Measurements from ENCODE around the gene DCDC2B. TPM values are rescaled to one million over a fixed set of nuclear protein-coding genes. Genes with fewer than 3 reads are reported as not detected.

The DCDC2B gene
- total RNA-seq, 5 donors from 2014 or later (not counting 1 experiment from before 2014, with no cell fraction given): 0.18 TPM; not detected in 4

DNA sequence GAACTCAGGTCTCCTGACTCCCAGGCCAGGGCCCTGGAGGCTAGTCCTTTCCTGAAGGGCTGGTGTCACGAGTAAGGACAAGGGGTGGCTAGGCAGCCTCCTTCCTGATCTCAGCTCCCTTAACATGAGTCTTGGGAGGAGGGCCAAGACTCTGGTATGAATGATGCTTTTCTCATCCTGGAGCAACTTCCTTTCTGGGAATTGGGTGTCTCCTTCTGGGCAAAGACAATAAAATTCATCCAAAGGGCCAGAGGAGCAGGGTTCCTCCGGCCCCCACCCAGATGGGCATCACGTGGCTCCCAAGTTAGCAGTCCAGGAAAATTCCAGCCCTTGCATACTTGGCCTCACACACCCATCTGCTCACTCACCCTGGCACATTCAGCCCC, 38.0 kb downstream of the DCDC2B start, which contains the start of gene FAM167B:
Gene FAM167B, plus strand, starts transcription at position 335 of the 386 bp plus-strand sequence. CDS start 200 bp downstream, outside the sequence.
- ChIA-PET CTCF (no interaction called here), POLR2A (interaction anchor here in 1 of 2 donors (0.5 kb wide), 1 partner anchor 15 kb away, joined by 3 read pairs; no protein-coding TSS in a partner anchor)
- H3K27me3 Mint-ChIP-seq: no peaks in the 10 kb centered on the region
- Histone ChIP-seq H3K9me3 (no peaks in the 10 kb centered on the region), H3K4me3 (ENCODE audit: control insufficient read depth in 1 of 2, extremely low read depth in 1 of 2, low read length in 1 of 2) (peak within 1 kb of the TSS in 1 of 2 donors; percentile 18), H3K36me3 (ENCODE audit: control insufficient read depth in 2 of 2, extremely low read depth in 1 of 2, insufficient read depth in 1 of 2, low read length in 1 of 2) (peaks cover 0 to 3% of the 10 kb centered on the region in 2 donors), H3K4me1 (ENCODE audit: control insufficient read depth in 1 of 2, extremely low read depth in 1 of 2, insufficient read depth in 2 of 2, low read length in 2 of 2) (peaks cover 26 to 60% of the 10 kb centered on the region in 2 experiments), H3K27ac (ENCODE audit: low read length) (peak within 1 kb of the TSS; percentile 96), H3K27me3 (replicated peaks in 1 of 2; ENCODE audit: control insufficient read depth in 2 of 2, extremely low read depth in 1 of 2, insufficient read depth in 2 of 2, low read length in 1 of 2) (no peaks in the 10 kb centered on the region)
- peaks cover 48 to 69% (median 66%) of the 10 kb centered on the region in 3 donors for H3K4me1 Mint-ChIP-seq
- WGBS (ENCODE audit: insufficient coverage): 100% methylated on average over 2 of the region's 3 CpGs
- H3K27ac Mint-ChIP-seq: peak within 1 kb of the TSS; percentile 94 to 98
- peak within 1 kb of the TSS; percentile 62 to 91 (median 71) for H3K4me3 Mint-ChIP-seq
- DNase-seq (no peak), ATAC-seq (replicated peaks in 1 of 4) (no peak)
- H3K9me3 Mint-ChIP-seq: no peaks in the 10 kb centered on the region
- peaks cover 4% of the 10 kb centered on the region for H3K36me3 Mint-ChIP-seq

- H3K4me3 Mint-ChIP-seq: peak overlapping the region in 2 of 3 donors; percentile 71 to 91
- CTCF ChIA-PET: interaction anchor here in 1 of 2 donors (1.5 kb wide), 1 partner anchor 147 kb away, joined by 5 read pairs; the partner anchor contains the start of gene BSDC1
- 96% methylated on average over 11 of the region's 12 CpGs for WGBS (ENCODE audit: insufficient coverage)
These were observed 38.6 kb downstream of the DCDC2B start for GRCh38 chr1:32247452-32247851.

GRCh38 chr1:32247983-32248889, 39.3 kb downstream of the DCDC2B start:
- Histone ChIP-seq H3K27me3 (replicated peaks in 1 of 2; ENCODE audit: control insufficient read depth in 2 of 2, extremely low read depth in 1 of 2, insufficient read depth in 2 of 2, low read length in 1 of 2) (no peaks in the 10 kb centered on the region), H3K4me3 (ENCODE audit: control insufficient read depth in 1 of 2, extremely low read depth in 1 of 2, low read length in 1 of 2) (peak overlapping the region; percentile 18 to 44), H3K9me3 (no peaks in the 10 kb centered on the region), H3K4me1 (ENCODE audit: control insufficient read depth in 1 of 2, extremely low read depth in 1 of 2, insufficient read depth in 2 of 2, low read length in 2 of 2) (peaks cover 26 to 56% of the 10 kb centered on the region in 2 experiments), H3K36me3 (ENCODE audit: control insufficient read depth in 2 of 2, extremely low read depth in 1 of 2, insufficient read depth in 1 of 2, low read length in 1 of 2) (peaks cover 0 to 3% of the 10 kb centered on the region in 2 donors), H3K27ac (ENCODE audit: low read length) (peak overlapping the region; percentile 96)
- H3K4me3 Mint-ChIP-seq: peak overlapping the region; percentile 62 to 91 (median 71)
- peaks cover 45 to 71% (median 65%) of the 10 kb centered on the region in 3 donors for H3K4me1 Mint-ChIP-seq
- no peaks in the 10 kb centered on the region for H3K27me3 Mint-ChIP-seq
- peak in 30 of 35 experiments; percentile 38 to 83 (median 58) for DNase-seq
- peaks cover 12% of the 10 kb centered on the region for H3K36me3 Mint-ChIP-seq
- ChIA-PET CTCF (interaction anchor here (0.6 to 1.9 kb wide), 17 partner anchors 9 to 146 kb away, joined by 3 to 9 read pairs (median 4); partner anchors contain the start of genes BSDC1 (in 1 of the 2), CCDC28B (in 1 of the 2) and HDAC1 (in 1 of the 2)), POLR2A (interaction anchor here (0.6 to 0.7 kb wide), 6 partner anchors 25 to 192 kb away, joined by 3 to 7 read pairs (median 5); partner anchors contain the start of gene IQCC (in 1 of the 2))
- H3K27ac Mint-ChIP-seq: peak overlapping the region; percentile 100
- no peaks in the 10 kb centered on the region for H3K9me3 Mint-ChIP-seq
- WGBS (ENCODE audit: insufficient coverage): 0% methylated on average over 17 of the region's 31 CpGs
- peak in 1 of 4 experiments; percentile 8 for ATAC-seq (replicated peaks in 1 of 4)

More at GRCh38 chr1:32247452-32247851, 38.6 kb downstream of the DCDC2B start:
- Histone ChIP-seq H3K27ac (ENCODE audit: low read length) (peak overlapping the region; percentile 96), H3K9me3 (no peaks in the 10 kb centered on the region), H3K4me3 (ENCODE audit: control insufficient read depth in 1 of 2, extremely low read depth in 1 of 2, low read length in 1 of 2) (no peak overlapping the region), H3K4me1 (ENCODE audit: control insufficient read depth in 1 of 2, extremely low read depth in 1 of 2, insufficient read depth in 2 of 2, low read length in 2 of 2) (peaks cover 26 to 56% of the 10 kb centered on the region in 2 experiments), H3K27me3 (replicated peaks in 1 of 2; ENCODE audit: control insufficient read depth in 2 of 2, extremely low read depth in 1 of 2, insufficient read depth in 2 of 2, low read length in 1 of 2) (no peaks in the 10 kb centered on the region), H3K36me3 (ENCODE audit: control insufficient read depth in 2 of 2, extremely low read depth in 1 of 2, insufficient read depth in 1 of 2, low read length in 1 of 2) (peaks cover 0 to 3% of the 10 kb centered on the region in 2 donors)
- H3K27me3 Mint-ChIP-seq: no peaks in the 10 kb centered on the region
- ATAC-seq (replicated peaks in 1 of 4) (no peak), DNase-seq (no peak)
- peaks cover 45 to 69% (median 65%) of the 10 kb centered on the region in 3 donors for H3K4me1 Mint-ChIP-seq
- H3K27ac Mint-ChIP-seq: peak overlapping the region; percentile 94 to 98
- H3K9me3 Mint-ChIP-seq: no peaks in the 10 kb centered on the region
- POLR2A ChIA-PET: no interaction called here
- H3K36me3 Mint-ChIP-seq: peaks cover 8% of the 10 kb centered on the region

GRCh38 chr1:32249831-32250525, 41.1 kb downstream of the DCDC2B start:
- H3K36me3 ChIP-seq (ENCODE audit: control insufficient read depth in 2 of 2, extremely low read depth in 1 of 2, insufficient read depth in 1 of 2, low read length in 1 of 2): peaks cover 3 to 5% of the 10 kb centered on the region in 2 donors
- no peaks in the 10 kb centered on the region for H3K9me3 ChIP-seq
- peaks cover 28 to 63% of the 10 kb centered on the region in 2 experiments for H3K4me1 ChIP-seq (ENCODE audit: control insufficient read depth in 1 of 2, extremely low read depth in 1 of 2, insufficient read depth in 2 of 2, low read length in 2 of 2)
- peak; percentile 76 to 85 (median 80) for ATAC-seq (replicated peaks in 1 of 4)
- peak overlapping the region; percentile 96 for H3K27ac ChIP-seq (ENCODE audit: low read length)
- H3K27me3 Mint-ChIP-seq: no peaks in the 10 kb centered on the region
- H3K4me3 ChIP-seq (ENCODE audit: control insufficient read depth in 1 of 2, extremely low read depth in 1 of 2, low read length in 1 of 2): peak overlapping the region; percentile 84 to 97
- WGBS (ENCODE audit: insufficient coverage): 2% methylated on average over 9 of the region's 9 CpGs
- H3K27ac Mint-ChIP-seq: peak overlapping the region; percentile 100
- peaks cover 49 to 83% (median 73%) of the 10 kb centered on the region in 3 donors for H3K4me1 Mint-ChIP-seq
- peak; percentile 67 to 92 (median 81) for DNase-seq
- POLR2A ChIA-PET: interaction anchor here (0.5 to 1.8 kb wide), 7 partner anchors 9 to 981 kb away, joined by 4 to 11 read pairs (median 6); partner anchors contain the start of gene MARCKSL1 (in 1 of the 2)
- H3K9me3 Mint-ChIP-seq: no peaks in the 10 kb centered on the region
- H3K27me3 ChIP-seq (replicated peaks in 1 of 2; ENCODE audit: control insufficient read depth in 2 of 2, extremely low read depth in 1 of 2, insufficient read depth in 2 of 2, low read length in 1 of 2): no peaks in the 10 kb centered on the region
- peak overlapping the region; percentile 91 to 100 (median 100) for H3K4me3 Mint-ChIP-seq
- peaks cover 17% of the 10 kb centered on the region for H3K36me3 Mint-ChIP-seq
- CTCF ChIA-PET: interaction anchor here (0.6 to 1.9 kb wide), 9 partner anchors 10 to 92 kb away, joined by 3 to 7 read pairs (median 4); partner anchors contain the start of gene HDAC1 (in 1 of the 2)

DNA sequence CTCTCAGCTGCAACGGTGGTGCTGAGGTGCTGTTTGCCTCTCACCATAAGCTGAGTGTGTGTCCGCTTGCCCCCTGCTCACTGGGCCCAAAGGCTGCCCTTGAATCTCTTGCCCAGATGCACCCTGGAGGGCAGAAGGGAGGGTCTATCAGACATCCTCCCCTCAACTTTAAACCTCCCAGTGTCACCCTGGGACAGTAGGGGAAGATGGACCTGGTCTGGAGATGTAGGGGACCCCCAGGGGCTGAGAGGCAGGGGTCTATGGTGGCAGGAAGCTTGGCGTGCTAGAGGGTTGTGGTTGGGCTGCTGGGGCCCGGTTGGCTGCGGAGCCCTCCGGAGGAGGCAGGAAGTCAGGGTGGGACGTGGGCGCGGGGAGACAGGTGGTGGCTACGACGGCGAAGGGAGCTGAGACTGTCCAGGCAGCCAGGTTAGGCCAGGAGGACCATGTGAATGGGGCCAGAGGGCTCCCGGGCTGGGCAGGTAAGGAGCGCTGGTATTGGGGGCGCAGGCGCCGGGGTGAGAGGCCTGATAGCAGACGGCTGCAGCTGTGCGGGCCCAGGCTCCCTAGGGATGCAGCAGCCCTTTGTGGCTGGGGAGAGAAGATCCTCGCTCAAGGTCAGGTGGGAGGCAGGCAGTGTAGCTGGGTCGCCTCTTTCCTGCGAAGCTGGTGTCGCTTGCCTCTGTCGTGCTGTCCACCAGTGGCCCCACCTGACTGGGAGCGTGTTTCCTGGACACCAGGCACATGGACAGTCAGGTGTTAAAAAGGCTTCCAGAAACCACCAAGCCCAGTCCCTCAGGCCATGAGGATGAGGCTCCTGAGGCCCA, 42.2 kb downstream of the DCDC2B start, which contains the start of gene LCK:
Gene LCK, plus strand, starts transcription at position 373 of the 824 bp plus-strand sequence. CDS start 23,065 bp downstream, outside the sequence.
- peak; percentile 17 to 51 (median 40) for ATAC-seq (replicated peaks in 1 of 4)
- DNase-seq: peak in 33 of 35 experiments; percentile 34 to 76 (median 58)
- Histone ChIP-seq H3K27me3 (replicated peaks in 1 of 2; ENCODE audit: control insufficient read depth in 2 of 2, extremely low read depth in 1 of 2, insufficient read depth in 2 of 2, low read length in 1 of 2) (no peaks in the 10 kb centered on the region), H3K4me1 (ENCODE audit: control insufficient read depth in 1 of 2, extremely low read depth in 1 of 2, insufficient read depth in 2 of 2, low read length in 2 of 2) (peaks cover 38 to 72% of the 10 kb centered on the region in 2 experiments), H3K4me3 (ENCODE audit: control insufficient read depth in 1 of 2, extremely low read depth in 1 of 2, low read length in 1 of 2) (peak within 1 kb of the TSS; percentile 84 to 97), H3K27ac (ENCODE audit: low read length) (peak within 1 kb of the TSS; percentile 96), H3K36me3 (ENCODE audit: control insufficient read depth in 2 of 2, extremely low read depth in 1 of 2, insufficient read depth in 1 of 2, low read length in 1 of 2) (peaks cover 3 to 5% of the 10 kb centered on the region in 2 donors), H3K9me3 (no peaks in the 10 kb centered on the region)
- POLR2A ChIA-PET: interaction anchor here in 1 of 2 donors (0.6 to 1.2 kb wide), 3 partner anchors 10 to 68 kb away, joined by 4 read pairs; no protein-coding TSS in a partner anchor
- Mint-ChIP-seq H3K4me1 (peaks cover 55 to 84% (median 75%) of the 10 kb centered on the region in 3 donors), H3K27me3 (no peaks in the 10 kb centered on the region), H3K4me3 (peak within 1 kb of the TSS; percentile 91 to 100 (median 100)), H3K36me3 (peaks cover 21% of the 10 kb centered on the region), H3K27ac (peak within 1 kb of the TSS; percentile 100), H3K9me3 (no peaks in the 10 kb centered on the region)
- under 1% methylated on average over 23 of the region's 25 CpGs for WGBS (ENCODE audit: insufficient coverage)
- CTCF ChIA-PET: no interaction called here

Measured in T-cell (primary cell).